UCSD-AML1 (cell line): Measurements from ENCODE around the gene TRAF3IP1.
A peak's percentile ranks its signal among the peaks of the same experiment; 100 is the strongest.

Source experiments
- DNase-seq: peaks from one replicate; lab custom pipeline; 2025; ENCODE audit not compliant: unreplicated experiment; lab: John Stamatoyannopoulos, UW

The TRAF3IP1 gene

DNA sequence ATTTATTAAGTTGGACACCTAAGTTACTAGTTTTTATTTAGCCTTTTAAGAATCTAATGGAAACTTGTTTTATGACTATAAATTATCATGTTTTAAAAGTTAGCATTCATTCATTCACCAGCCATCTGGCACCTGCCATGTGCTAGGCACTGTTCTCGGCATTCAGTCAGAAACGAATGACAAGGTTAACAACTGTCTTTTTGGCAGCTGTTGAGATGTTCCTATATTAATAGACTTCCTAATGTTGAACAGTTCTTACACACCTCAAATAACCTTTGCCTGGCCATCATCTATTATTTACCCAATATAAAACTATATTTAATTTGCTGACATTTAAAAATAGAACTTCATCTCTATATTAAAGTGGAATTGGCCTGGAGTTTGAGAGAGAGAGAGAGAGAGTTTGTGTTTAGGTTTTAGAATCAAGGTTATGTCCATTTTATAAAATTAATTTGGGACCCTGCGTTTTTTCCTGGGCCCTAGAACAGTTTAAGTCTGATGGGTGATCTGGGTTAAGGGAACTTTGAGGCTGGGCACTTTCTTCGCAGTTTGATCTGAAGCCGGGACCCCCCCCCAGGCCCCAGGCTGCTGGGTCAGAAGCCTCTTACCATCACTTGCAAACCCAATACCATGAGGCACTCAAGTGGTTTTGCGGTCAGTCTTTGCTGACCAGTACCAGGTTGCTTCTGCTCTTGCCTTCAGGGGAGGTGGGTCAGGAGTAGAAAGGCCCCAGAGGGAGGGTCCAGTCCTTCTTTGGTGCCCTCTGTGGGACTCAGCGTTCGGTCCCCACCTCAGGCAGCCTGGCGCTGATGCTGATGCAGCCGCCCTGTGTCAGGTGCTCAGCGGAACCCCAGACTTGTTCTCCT is 58.1 kb downstream of the TRAF3IP1 start:
- no peak for DNase-seq

DNA sequence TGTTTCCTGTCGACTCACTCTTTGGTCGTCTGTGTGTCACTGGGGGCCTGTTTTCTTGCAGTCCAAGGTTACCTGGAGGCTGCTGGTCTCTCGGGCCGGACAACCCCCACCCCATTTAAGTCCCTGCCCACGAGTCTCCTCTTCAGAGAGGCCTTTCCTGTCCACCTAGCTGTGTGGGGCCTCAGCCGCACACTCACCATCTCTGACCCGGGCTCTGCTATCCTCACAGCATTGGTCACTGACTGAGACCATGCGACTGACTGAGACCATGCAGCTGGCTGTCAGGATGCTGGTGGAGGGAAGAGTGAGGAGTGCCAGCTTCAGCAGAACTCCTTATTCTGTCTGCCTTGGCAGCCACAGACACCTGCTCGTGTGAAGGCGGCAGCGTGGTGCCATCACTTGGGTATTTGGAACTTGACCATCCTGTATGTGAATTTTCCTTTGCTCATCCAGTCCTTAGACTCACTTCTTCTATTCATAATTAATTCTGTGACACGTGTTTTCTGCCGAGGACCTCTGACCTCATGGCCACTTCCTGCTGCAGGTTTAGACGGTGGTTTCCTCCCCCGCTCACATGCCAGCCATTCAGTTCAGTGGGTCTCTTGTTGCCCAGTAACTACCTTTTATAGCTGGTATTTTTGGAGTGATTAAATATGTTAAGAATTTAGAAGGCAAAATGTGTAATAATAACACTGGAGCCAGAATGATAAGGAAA is 58.9 kb downstream of the TRAF3IP1 start:
- peak; percentile 55 for DNase-seq

DNA sequence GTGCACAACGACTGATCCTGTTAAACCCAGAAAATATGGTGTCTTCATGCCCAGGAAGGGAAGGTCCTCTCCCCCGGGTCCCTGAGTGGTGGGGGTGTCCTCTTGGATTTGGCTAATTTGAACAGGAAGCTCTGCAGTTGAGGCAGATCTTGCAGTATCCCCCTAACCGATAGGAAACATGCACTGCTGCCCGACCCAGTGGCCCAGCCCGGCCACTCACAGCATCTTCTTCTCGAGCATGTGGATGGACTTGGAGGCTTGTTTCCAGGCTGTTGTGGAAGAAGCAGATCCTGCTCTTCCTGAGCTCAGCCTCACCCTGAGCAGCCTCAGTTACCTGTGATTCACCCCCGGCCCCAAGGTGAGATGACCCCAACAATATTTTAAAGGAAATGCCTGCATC is 60.0 kb downstream of the TRAF3IP1 start:
- no peak for DNase-seq

DNA sequence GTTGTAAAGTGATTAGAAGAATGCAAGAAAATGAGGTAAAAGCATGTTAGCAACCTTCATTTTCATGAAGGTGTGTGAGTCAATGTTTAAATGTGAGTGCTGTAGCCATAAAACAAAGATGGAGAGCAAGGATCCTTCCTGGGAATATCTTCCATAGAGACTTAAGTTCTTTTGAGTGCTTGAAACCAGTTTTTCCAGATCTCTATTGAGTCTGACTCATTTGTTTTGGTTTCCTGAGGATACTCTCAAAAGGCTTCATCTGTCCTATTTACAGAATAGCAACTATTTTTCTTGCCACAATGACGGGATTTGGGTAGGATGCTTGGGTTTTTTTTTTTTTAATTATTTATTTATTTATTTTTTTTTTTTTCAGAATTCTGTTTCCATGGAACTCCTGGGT is 60.5 kb downstream of the TRAF3IP1 start:
- no peak for DNase-seq

DNA sequence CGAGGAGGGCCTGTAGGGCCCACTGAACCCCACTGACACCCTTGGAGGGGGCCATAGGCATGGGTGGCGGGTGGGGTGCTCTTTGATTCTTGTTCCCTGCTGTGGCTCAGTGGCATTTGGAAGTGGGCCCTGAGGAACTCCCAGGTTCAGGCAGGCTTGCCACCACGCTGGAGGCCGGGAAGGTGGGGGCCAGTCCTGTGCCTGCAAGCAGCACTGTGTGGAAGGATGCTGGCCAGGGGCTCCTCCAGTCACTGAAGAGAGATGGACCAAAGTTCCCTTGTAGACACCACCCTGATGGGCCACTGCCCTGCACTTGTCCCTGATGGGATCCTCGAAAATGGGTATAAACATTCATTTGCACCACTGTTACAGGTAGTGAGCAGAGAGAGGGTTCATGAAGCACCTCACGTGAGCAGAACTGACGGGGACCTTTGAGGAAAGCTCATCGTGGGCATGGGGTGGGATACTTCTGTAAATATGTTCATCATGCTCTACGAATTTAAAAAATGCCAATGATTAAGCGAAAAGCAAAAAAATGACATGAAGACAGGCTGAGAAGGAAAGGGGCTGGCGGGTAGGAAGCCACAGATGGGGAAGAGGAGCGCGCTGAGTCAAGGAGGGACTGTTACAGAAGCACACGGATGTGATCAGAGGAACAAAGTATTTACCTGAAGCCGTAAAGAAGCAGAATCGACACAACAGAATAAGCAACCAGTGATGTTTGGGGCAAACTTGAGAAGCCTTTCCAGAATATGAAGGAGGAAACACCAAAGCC is 61.2 kb downstream of the TRAF3IP1 start:
- no peak for DNase-seq

DNA sequence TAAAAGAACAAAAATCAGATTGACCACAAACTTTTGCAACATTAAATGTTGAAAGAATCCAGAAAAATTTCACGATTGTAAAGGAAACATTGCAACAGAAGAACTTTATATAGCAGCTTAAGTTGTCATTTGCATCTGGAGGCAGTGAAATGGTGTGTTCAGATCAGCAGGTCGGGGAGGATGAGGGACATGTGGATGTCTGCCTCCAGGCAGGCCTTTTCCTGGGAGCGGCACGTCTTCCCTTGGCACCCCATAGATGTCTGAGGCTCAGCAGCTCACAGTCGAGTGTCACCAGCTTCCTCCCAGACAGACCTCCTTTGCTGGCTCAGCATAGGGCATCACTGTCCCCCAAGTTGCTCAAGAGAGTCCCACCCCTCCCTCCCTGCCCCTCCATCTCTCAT is 62.1 kb downstream of the TRAF3IP1 start:
- no peak for DNase-seq

DNA sequence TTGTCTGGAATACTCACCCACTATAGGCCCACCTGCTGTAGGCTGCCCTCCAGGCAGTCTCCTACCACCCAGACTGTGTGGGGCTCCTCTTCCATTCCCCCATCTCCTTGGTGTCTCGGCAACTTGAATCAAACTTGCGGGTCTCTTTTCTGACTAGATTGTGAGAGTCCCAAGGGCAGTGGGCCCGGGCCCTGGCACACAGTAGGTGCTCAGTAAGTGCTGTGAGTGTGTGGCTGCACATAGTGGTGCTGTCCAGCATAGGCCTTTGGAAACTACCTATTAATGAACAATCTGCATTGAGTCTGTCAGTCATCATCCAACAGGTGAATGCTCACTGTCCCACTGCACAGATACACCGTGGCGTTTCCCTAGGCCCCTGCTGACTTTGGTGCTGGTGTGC is 62.8 kb downstream of the TRAF3IP1 start:
- no peak for DNase-seq

DNA sequence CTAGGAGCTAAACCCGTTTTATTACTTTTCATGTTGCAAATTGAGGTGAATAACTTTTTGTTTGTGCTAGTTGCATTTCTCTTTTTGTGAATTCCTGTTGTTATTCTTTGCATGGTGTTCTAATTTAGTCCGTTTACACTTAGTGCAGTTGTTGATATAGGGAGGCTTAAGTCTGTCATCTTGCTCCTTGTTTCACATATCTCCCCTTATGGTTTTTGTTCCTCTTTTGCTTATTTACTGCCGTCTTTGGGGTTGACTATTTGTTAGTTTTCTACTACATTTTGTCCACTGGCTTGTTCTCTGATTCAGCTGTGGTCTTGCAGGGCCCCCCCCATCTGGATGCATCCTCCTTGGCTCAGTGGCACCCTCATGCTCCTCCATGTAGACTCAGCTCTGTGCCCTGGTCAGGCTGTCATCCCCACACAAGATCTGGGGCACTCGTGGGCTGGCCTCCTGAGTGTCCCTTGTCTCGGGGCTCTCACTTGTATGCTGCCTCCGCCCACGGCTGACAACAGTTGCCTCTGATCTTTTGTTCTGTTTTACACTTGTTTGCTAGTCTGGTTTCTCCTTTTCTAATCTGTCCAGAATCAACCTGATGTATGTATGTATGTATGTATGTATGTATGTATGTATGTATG is 63.5 kb downstream of the TRAF3IP1 start:
- no peak for DNase-seq

DNA sequence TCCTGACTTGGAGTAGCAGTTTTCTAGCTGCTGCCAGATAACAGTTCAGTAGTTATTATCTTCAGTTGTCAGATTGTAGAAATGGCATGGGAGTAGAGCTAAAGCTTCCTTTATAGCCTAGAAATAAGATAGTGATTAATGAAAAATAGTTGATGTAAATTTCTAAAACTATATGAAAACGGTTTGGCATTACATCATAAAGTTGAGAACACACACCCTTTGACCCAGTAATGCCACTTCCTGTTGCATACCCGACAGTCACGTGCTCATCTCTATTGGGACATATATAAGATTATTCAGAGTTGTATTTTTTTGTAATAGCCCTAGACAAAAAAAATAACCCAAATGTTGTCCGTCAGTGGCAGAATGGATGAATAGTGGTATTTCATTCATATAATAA is 67.0 kb downstream of the TRAF3IP1 start:
- DNase-seq, result no peak

DNA sequence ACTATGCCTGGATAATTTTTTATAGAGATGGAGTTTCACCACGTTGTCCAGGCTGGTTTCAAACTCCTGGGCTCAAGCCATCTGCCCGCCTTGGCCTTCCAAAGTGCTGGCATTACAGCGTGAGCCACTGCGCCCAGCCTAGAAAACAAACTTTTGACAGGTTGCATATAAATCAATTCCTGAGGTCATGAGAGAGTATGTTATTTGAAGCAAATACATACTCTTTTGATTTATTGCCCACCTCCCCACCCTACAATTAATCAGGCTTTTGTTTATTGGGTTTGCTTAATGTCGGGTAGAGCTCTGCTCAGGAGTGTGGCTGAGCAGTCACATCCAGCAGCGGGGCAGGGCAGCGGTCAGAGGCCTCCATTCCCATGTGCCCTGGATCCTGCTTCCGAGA is 68.5 kb downstream of the TRAF3IP1 start:
- DNase-seq, result no peak

DNA sequence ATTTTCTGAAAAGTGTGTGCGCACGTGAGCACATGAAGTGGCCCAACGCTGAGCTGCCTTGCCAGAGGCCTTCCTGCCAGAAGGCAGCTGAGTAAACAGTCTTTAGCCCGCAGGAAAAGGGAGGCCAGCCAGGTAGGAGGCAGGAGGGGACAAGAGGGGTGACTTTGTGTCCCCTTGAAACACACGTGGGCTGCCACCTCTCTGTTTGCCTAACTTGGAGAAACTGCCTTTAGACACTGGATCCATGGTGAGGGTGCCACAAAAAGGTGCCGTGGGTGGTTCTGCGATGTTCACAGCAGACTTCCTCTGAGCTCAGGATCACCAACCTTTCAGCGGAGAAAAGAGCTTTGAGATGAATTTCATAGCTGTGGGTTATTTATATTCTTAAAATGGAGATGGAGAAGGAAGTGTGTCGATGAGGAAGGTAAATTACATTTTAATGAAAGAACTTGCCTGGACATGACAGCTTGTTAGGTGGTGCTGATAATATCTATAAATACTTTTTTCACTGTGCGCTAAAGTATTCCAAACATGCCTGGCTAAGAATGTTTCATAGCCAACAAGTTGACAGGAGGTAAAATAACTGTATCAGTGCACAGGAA is 69.8 kb downstream of the TRAF3IP1 start:
- DNase-seq, result peak; percentile 71

DNA sequence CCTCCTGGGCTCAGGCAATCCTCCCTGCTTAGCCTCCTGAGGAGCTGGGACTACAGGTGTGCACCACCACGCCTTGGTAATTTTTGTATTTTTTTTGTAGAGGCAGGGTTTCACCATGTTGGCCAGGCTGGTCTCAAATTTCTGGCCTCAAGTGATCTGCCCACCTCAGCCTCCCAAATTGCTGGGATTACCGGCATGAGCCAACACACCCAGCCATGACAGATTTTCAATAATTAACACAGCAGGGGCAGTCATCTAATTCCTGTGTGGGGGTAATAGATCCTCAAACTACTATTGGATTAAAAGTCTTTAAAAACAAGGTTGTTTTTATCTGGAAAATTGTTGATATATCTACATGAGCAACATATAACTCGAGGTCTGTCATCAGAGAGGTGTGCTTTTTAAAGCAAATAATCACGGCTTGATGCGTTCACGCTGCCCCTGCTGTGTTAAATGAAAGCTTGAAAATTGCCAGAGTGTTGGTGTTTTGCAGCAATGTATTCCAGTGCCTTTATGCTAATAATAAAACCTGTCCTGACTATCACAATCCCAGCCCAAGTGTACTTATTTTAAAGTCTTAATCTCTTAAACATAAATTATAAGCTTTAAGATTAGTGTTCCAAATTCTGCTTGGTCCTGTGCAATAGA is 70.8 kb downstream of the TRAF3IP1 start:
- no peak for DNase-seq

DNA sequence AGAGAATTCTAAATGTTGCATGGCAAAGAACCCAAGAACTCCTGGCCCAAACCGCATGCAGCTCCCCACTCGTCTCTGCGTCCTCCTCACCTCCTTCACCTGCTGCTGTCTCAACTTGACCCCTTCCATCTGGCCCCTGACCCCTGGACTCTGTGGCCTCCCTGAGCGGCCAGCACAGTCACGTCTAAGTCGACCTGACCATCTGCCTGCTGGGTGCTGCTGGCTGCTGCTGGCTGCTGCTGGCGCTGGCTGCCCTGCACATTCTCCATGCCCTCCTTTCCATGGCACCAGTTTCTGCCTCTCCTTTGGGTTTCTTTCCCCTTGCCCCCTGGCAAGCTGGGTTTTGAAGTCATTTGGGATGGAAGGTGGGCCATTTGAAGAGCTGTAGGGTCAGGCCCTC is 76.3 kb downstream of the TRAF3IP1 start:
- no peak for DNase-seq

DNA sequence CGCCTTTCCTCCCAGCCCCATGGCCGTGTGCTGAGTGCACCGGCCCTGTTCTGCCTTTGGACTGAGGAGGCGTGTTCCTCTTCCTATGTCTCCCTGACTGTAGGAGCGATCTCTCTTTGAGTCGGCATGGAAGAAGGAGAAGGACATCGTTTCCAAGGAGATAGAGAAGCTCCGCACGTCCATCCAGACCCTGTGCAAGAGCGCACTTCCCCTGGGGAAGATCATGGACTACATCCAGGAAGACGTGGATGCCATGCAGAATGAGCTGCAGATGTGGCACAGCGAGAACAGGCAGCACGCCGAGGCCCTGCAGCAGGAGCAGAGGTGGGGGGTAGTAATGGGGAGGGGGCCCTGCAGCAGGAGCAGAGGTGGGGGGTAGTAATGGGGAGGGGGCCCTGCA is 77.0 kb downstream of the TRAF3IP1 start:
- DNase-seq, result no peak

DNA sequence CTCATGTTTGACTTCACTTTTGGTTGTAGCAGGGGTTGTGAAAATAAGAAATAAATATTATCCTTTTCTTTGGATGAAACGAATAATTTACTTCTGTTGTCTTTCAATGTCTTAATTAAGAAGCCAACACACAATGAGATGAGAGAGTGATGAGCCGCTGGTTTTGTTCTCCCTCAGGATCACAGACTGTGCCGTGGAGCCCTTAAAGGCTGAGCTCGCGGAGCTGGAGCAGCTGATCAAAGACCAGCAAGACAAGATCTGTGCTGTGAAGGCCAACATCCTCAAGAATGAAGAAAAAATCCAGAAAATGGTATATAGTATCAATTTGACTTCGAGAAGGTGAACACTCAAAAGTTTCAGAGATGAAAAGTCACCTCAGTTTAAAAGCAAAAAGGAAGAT is 78.3 kb downstream of the TRAF3IP1 start:
- DNase-seq, result no peak

DNA sequence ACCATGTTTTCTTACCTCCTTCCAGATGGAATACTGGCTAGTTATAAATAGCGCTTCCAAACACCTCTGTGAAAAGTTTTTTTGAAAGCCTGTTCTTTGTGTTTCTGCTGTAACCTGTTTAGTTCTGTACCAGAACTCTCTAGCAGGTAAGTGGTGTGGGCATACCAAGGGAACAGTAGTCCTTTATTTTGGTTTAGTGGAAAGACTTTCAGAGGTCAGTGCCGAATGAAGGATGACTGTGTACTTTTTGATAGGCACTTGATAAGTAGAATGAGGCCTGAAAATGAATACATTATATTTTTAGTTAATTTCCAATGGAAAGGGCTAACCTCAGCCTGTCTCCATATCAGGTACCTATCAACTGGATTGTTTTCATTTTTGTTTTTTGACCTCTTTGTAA is 78.8 kb downstream of the TRAF3IP1 start:
- no peak for DNase-seq

DNA sequence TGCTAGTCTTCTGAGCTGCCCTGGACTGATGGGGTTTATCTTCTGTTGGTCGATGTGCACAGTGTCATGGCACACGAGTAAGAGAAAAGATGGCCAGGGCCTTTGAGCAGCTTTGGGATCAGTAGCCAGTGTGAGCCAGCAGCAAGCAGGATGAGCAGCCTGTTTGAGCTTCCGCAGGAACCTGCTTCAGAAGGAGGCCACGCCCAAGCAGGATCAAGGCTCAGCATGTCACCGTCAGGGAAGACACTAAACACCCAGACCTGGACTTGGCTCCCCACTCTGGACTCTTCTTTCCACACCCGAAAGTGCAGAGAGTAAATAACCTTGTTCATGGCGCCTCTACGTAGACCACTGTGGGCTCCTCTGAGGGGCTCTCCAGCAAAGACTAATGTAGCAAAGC is 81.2 kb downstream of the TRAF3IP1 start:
- no peak for DNase-seq

DNA sequence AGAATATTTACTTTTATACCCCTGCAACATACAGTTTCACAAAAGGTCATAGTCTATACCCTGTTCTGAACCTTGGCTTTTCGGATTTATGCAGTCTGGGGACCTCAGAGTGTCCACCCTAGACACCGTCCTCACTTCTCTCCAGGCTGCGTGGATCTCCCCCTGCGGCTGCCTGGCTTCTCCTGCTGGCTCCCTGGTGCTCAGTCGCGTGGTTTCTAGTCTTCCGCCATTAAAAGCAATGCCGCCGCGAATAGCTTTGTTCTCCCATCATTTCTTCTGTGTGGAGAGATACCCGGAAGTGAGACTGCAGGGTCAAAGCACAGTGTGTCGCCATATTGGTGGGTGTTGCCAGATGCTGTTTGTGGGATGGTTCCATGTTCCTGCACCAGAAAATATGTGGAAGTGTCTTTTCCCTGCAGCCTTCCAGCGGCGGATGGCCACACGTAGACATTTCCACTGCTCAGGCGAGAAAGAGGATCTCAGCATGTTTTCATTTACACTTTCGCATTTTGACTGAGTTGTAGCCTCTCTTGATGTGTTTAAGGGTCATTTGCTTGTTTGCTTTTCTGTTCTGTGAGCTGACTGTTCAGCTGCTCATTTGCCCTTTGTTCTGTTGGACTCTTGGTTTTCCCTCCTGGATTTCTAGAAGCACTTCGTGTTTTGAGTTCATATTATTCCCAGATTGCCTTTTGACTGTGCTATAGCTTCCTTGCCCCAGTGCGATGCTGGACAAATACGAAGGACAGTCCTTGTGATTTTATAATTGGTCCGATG is 83.5 kb downstream of the TRAF3IP1 start:
- DNase-seq, result no peak

DNA sequence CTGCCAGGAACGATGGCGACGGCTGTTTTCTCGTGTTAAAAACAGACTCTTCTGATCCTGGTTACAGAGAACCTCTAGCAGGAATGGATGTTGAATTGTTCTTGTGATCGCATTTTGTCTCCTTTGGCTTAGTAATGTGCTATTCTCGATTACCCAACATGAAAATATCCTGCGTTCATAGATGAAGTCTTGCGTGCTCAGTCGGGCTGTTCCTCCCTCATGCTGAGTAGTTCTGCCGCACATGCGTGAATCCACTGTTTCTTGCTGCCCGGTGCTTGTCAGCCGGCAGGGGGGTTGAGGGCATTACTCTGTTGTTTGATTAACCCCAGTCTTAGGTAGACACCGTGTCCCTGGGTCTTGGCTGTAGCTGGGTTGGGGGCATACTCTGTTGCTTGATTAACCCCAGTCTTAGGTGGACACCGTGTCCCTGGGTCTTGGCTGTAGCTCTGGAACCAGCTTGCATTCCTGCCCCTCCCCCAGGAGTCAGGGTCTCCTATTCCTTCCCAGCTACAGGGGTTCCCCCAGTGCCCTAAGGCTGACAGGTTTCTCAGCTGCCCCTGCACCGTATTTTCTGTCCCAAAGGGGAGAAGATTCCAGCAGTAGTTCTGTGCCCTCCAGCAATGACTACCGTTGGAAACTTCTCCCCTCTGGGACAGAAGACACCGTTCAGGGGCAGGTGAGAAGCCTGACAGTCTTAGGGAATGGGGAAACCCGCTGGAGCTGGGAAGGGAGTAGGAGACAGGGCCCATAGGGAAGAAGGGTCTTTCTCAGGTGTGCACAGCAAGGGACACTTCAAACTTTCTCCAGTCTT is 84.3 kb downstream of the TRAF3IP1 start:
- DNase-seq, result no peak
